HEK293 (cell line): ENCODE measurements around the gene INPP5F.

Experiments used
- HOXA7 ChIP-seq: sonication (generic); formaldehyde crosslinking; IDR thresholded peaks from 2 replicates; pipeline ENCODE4 v1.8.1; 2022; ENCODE audit warnings: missing genetic modification reagents, borderline replicate concordance
- HOXD13 ChIP-seq: sonication (generic); formaldehyde crosslinking; IDR thresholded peaks from 2 replicates; pipeline ENCODE4 v1.8.0; 2022; ENCODE audit warnings: missing genetic modification reagents, borderline replicate concordance
- KLF16 ChIP-seq: fragments of 450-650 bp; formaldehyde crosslinking; IDR thresholded peaks from 2 replicates; pipeline ENCODE4 v1.5.1; 2017; ENCODE audit warnings: missing biosample characterization, missing genetic modification characterization
- PRDM1 ChIP-seq: fragments of 450-650 bp; formaldehyde crosslinking; IDR thresholded peaks from 2 replicates; pipeline ENCODE4; 2016; ENCODE audit warnings: missing biosample characterization, missing genetic modification characterization
- REPIN1 ChIP-seq: fragments of 450-650 bp; formaldehyde crosslinking; IDR thresholded peaks from 2 replicates; pipeline ENCODE4 v1.5.1; 2017; ENCODE audit warnings: missing biosample characterization, missing genetic modification characterization, low read depth
- SP3 ChIP-seq: fragments of 450-650 bp; formaldehyde crosslinking; IDR thresholded peaks from 2 replicates; pipeline ENCODE4 v1.5.1; 2016; ENCODE audit warnings: missing biosample characterization, missing genetic modification characterization
- YY1 ChIP-seq: fragments of 450-650 bp; formaldehyde crosslinking; IDR thresholded peaks from 2 replicates; pipeline ENCODE4 v1.5.1; 2018; ENCODE audit warnings: missing biosample characterization, missing genetic modification characterization
- ZBTB20 ChIP-seq: fragments of 450-650 bp; formaldehyde crosslinking; IDR thresholded peaks from 2 replicates; pipeline ENCODE4 v1.5.1; 2016; ENCODE audit warnings: missing biosample characterization, missing genetic modification characterization
- ZBTB7A ChIP-seq: fragments of 450-650 bp; formaldehyde crosslinking; IDR thresholded peaks from 2 replicates; pipeline ENCODE4 v1.5.1; 2016; ENCODE audit warnings: low read depth, missing biosample characterization, missing genetic modification characterization
- ZNF112 ChIP-seq: fragments of 450-650 bp; formaldehyde crosslinking; IDR thresholded peaks from 2 replicates; pipeline ENCODE4 v1.5.0; 2017; ENCODE audit warnings: missing biosample characterization, missing genetic modification characterization
- ZNF121 ChIP-seq: fragments of 450-650 bp; formaldehyde crosslinking; IDR thresholded peaks from 2 replicates; pipeline ENCODE4 v1.5.1; 2016; ENCODE audit warnings: missing biosample characterization, missing genetic modification characterization
- ZNF221 ChIP-seq: fragments of 450-650 bp; formaldehyde crosslinking; IDR thresholded peaks from 2 replicates; pipeline ENCODE4 v1.5.1; 2017; ENCODE audit warnings: missing biosample characterization, missing genetic modification characterization, borderline replicate concordance
- ZNF248 ChIP-seq: fragments of 450-650 bp; formaldehyde crosslinking; IDR thresholded peaks from 2 replicates; pipeline ENCODE4 v1.5.1; 2017; ENCODE audit warnings: missing biosample characterization, missing genetic modification characterization
- ZNF311 ChIP-seq: fragments of 450-650 bp; formaldehyde crosslinking; IDR thresholded peaks from 2 replicates; pipeline ENCODE4 v1.5.1; 2017; ENCODE audit warnings: missing biosample characterization, missing genetic modification characterization, borderline replicate concordance
- ZNF324 ChIP-seq: fragments of 450-650 bp; formaldehyde crosslinking; IDR thresholded peaks from 2 replicates; pipeline ENCODE4 v1.5.1; 2016; ENCODE audit warnings: missing biosample characterization, missing genetic modification characterization
- ZNF350 ChIP-seq: fragments of 450-650 bp; formaldehyde crosslinking; IDR thresholded peaks from 2 replicates; pipeline ENCODE4 v1.5.0; 2017; ENCODE audit warnings: missing biosample characterization, mild to moderate bottlenecking, missing genetic modification characterization
- ZNF423 ChIP-seq: fragments of 450-650 bp; formaldehyde crosslinking; IDR thresholded peaks from 2 replicates; pipeline ENCODE4 v1.5.1; 2016; ENCODE audit warnings: missing biosample characterization, missing genetic modification characterization
- ZNF510 ChIP-seq: fragments of 450-650 bp; formaldehyde crosslinking; IDR thresholded peaks from 2 replicates; pipeline ENCODE4 v1.5.1; 2018; ENCODE audit warnings: mild to moderate bottlenecking, missing genetic modification characterization, missing biosample characterization; ENCODE audit not compliant: insufficient replicate concordance
- ZNF514 ChIP-seq: fragments of 450-650 bp; formaldehyde crosslinking; IDR thresholded peaks from 2 replicates; pipeline ENCODE4 v1.5.1; 2016; ENCODE audit warnings: missing biosample characterization, missing genetic modification characterization
- ZNF660 ChIP-seq: fragments of 450-650 bp; IDR thresholded peaks from 2 replicates; pipeline ENCODE4 v1.5.1; 2018; ENCODE audit warnings: missing biosample characterization, mild to moderate bottlenecking, missing genetic modification characterization
- ZNF776 ChIP-seq: fragments of 450-650 bp; formaldehyde crosslinking; IDR thresholded peaks from 2 replicates; pipeline ENCODE4 v1.5.0; 2017; ENCODE audit warnings: missing biosample characterization, missing genetic modification characterization, borderline replicate concordance
- ZNF777 ChIP-seq: fragments of 450-650 bp; formaldehyde crosslinking; IDR thresholded peaks from 2 replicates; pipeline ENCODE4 v1.5.1; 2017; ENCODE audit warnings: missing biosample characterization, missing genetic modification characterization, borderline replicate concordance
- ZNF791 ChIP-seq: fragments of 450-650 bp; formaldehyde crosslinking; IDR thresholded peaks from 2 replicates; pipeline ENCODE4 v1.5.1; 2016; ENCODE audit warnings: missing biosample characterization, missing genetic modification characterization
- ZNF843 ChIP-seq: fragments of 450-650 bp; formaldehyde crosslinking; IDR thresholded peaks from 2 replicates; pipeline ENCODE4 v1.5.1; 2016; ENCODE audit warnings: missing biosample characterization, missing genetic modification characterization
- ZSCAN23 ChIP-seq: fragments of 450-650 bp; formaldehyde crosslinking; IDR thresholded peaks from 2 replicates; pipeline ENCODE4 v1.5.1; 2016; ENCODE audit warnings: missing biosample characterization, missing genetic modification characterization
- TF ChIP-seq, protein P1 (sequence below): fragments of 450-650 bp; formaldehyde crosslinking; IDR thresholded peaks from 2 replicates; pipeline ENCODE4 v1.5.1; 2016; ENCODE audit warnings: missing biosample characterization, missing genetic modification characterization
- TF ChIP-seq, protein P2 (sequence below): fragments of 450-650 bp; formaldehyde crosslinking; optimal IDR thresholded peaks from 2 replicates; pipeline ENCODE3; 2016; ENCODE audit warnings: missing biosample characterization, mild to moderate bottlenecking, missing genetic modification characterization
- TF ChIP-seq, protein P3 (sequence below): fragments of 450-650 bp; formaldehyde crosslinking; IDR thresholded peaks from 2 replicates; pipeline ENCODE4 v1.5.1; 2016; ENCODE audit warnings: missing biosample characterization, missing genetic modification characterization
- TF ChIP-seq, protein P4 (sequence below): fragments of 450-650 bp; formaldehyde crosslinking; IDR thresholded peaks from 2 replicates; pipeline ENCODE4 v1.5.0; 2017; ENCODE audit warnings: missing biosample characterization, missing genetic modification characterization, borderline replicate concordance
- TF ChIP-seq, protein P5 (sequence below): IDR thresholded peaks from 2 replicates; pipeline ENCODE4 v1.6.1; 2011; ENCODE audit warnings: mild to moderate bottlenecking, low read depth, low read length, borderline replicate concordance

Gene INPP5F

DNA sequence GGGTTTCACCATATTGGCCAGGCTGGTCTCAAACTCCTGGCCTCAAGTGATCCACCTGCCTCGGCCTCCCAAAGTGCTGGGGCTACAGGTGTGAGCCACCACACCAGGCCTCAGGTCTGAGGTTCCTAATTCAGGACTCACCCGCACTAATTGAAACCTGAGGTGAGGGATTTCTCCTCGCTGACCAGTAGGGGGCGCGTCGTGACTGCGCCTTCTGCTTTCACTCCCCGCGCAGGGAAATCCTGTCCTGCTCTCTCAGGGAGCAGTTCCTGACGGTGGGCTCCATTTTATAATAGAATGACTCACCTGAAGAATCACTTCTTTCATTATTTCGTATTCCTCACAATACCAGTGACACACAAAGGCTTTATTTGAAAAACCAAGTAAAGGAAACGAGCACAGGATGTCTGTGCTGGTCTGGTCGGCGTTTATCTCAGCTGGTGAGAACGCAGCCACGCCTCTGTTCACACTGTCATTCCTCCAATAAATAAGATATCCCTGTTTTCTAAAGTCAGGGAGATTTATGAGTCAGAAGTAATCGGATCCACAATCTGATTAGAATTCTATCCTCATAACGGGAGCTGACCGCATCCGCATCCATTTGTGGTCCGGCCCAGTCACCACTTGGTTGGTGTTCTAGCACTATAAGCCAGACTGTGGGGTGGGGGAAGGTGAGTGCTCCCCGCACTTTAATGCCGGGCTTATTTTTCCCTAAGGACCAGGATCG is 39.2 kb upstream of the INPP5F start (continued):
- TF ChIP-seq, protein P1, sequence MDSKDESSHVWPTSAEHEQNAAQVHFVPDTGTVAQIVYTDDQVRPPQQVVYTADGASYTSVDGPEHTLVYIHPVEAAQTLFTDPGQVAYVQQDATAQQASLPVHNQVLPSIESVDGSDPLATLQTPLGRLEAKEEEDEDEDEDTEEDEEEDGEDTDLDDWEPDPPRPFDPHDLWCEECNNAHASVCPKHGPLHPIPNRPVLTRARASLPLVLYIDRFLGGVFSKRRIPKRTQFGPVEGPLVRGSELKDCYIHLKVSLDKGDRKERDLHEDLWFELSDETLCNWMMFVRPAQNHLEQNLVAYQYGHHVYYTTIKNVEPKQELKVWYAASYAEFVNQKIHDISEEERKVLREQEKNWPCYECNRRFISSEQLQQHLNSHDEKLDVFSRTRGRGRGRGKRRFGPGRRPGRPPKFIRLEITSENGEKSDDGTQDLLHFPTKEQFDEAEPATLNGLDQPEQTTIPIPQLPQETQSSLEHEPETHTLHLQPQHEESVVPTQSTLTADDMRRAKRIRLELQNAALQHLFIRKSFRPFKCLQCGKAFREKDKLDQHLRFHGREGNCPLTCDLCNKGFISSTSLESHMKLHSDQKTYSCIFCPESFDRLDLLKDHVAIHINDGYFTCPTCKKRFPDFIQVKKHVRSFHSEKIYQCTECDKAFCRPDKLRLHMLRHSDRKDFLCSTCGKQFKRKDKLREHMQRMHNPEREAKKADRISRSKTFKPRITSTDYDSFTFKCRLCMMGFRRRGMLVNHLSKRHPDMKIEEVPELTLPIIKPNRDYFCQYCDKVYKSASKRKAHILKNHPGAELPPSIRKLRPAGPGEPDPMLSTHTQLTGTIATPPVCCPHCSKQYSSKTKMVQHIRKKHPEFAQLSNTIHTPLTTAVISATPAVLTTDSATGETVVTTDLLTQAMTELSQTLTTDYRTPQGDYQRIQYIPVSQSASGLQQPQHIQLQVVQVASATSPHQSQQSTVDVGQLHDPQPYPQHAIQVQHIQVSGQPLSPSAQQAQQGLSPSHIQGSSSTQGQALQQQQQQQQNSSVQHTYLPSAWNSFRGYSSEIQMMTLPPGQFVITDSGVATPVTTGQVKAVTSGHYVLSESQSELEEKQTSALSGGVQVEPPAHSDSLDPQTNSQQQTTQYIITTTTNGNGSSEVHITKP (tag by site-specific recombination) = no peak
- TF ChIP-seq ZNF221 (tag by site-specific recombination) = no peak
- no peak for TF ChIP-seq REPIN1 (tag by site-specific recombination)
- TF ChIP-seq ZNF112 (tag by site-specific recombination) = no peak
- no peak for TF ChIP-seq ZBTB7A (tag by site-specific recombination)
- TF ChIP-seq ZNF843 = peak; percentile 50; the same call in 1 of the 2 replicates
- TF ChIP-seq HOXA7 (CRISPR knock-in tag) = no peak
- TF ChIP-seq PRDM1 (tag by site-specific recombination) = peak; percentile 94
- TF ChIP-seq ZNF311 (tag by site-specific recombination) = no peak
- peak; percentile 40; the same call in 1 of the 2 replicates for TF ChIP-seq YY1 (tag by site-specific recombination)
- TF ChIP-seq, protein P2, sequence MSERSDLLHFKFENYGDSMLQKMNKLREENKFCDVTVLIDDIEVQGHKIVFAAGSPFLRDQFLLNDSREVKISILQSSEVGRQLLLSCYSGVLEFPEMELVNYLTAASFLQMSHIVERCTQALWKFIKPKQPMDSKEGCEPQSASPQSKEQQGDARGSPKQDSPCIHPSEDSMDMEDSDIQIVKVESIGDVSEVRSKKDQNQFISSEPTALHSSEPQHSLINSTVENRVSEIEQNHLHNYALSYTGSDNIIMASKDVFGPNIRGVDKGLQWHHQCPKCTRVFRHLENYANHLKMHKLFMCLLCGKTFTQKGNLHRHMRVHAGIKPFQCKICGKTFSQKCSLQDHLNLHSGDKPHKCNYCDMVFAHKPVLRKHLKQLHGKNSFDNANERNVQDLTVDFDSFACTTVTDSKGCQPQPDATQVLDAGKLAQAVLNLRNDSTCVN (tag by site-specific recombination) = peak; percentile 39
- TF ChIP-seq ZSCAN23 (tag by site-specific recombination) = no peak
- TF ChIP-seq ZBTB20 (tag by site-specific recombination) = no peak
- no peak for TF ChIP-seq ZNF777 (tag by site-specific recombination)
- no peak for TF ChIP-seq ZNF423
- TF ChIP-seq, protein P3, sequence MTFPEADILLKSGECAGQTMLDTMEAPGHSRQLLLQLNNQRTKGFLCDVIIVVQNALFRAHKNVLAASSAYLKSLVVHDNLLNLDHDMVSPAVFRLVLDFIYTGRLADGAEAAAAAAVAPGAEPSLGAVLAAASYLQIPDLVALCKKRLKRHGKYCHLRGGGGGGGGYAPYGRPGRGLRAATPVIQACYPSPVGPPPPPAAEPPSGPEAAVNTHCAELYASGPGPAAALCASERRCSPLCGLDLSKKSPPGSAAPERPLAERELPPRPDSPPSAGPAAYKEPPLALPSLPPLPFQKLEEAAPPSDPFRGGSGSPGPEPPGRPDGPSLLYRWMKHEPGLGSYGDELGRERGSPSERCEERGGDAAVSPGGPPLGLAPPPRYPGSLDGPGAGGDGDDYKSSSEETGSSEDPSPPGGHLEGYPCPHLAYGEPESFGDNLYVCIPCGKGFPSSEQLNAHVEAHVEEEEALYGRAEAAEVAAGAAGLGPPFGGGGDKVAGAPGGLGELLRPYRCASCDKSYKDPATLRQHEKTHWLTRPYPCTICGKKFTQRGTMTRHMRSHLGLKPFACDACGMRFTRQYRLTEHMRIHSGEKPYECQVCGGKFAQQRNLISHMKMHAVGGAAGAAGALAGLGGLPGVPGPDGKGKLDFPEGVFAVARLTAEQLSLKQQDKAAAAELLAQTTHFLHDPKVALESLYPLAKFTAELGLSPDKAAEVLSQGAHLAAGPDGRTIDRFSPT = peak; percentile 75
- TF ChIP-seq ZNF324 (tag by site-specific recombination) = 0 out of 2 replicates have a peak, but pooled peaks have one; percentile 49
- TF ChIP-seq, protein P4, sequence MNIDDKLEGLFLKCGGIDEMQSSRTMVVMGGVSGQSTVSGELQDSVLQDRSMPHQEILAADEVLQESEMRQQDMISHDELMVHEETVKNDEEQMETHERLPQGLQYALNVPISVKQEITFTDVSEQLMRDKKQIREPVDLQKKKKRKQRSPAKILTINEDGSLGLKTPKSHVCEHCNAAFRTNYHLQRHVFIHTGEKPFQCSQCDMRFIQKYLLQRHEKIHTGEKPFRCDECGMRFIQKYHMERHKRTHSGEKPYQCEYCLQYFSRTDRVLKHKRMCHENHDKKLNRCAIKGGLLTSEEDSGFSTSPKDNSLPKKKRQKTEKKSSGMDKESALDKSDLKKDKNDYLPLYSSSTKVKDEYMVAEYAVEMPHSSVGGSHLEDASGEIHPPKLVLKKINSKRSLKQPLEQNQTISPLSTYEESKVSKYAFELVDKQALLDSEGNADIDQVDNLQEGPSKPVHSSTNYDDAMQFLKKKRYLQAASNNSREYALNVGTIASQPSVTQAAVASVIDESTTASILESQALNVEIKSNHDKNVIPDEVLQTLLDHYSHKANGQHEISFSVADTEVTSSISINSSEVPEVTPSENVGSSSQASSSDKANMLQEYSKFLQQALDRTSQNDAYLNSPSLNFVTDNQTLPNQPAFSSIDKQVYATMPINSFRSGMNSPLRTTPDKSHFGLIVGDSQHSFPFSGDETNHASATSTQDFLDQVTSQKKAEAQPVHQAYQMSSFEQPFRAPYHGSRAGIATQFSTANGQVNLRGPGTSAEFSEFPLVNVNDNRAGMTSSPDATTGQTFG (tag by site-specific recombination) = no peak
- peak; percentile 89 for TF ChIP-seq ZNF660
- TF ChIP-seq ZNF514 (tag by site-specific recombination) = no peak
- TF ChIP-seq ZNF350 (tag by site-specific recombination) = no peak
- TF ChIP-seq, protein P5, sequence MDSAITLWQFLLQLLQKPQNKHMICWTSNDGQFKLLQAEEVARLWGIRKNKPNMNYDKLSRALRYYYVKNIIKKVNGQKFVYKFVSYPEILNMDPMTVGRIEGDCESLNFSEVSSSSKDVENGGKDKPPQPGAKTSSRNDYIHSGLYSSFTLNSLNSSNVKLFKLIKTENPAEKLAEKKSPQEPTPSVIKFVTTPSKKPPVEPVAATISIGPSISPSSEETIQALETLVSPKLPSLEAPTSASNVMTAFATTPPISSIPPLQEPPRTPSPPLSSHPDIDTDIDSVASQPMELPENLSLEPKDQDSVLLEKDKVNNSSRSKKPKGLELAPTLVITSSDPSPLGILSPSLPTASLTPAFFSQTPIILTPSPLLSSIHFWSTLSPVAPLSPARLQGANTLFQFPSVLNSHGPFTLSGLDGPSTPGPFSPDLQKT = no peak
- TF ChIP-seq KLF16 (tag by site-specific recombination) = no peak
- TF ChIP-seq ZNF248 (tag by site-specific recombination) = no peak
- peak; percentile 83 for TF ChIP-seq ZNF121
- peak; percentile 39 for TF ChIP-seq SP3 (tag by site-specific recombination)
- no peak for TF ChIP-seq HOXD13 (CRISPR knock-in tag)
- TF ChIP-seq ZNF776 = no peak
- TF ChIP-seq ZNF510 (tag by site-specific recombination) = peak; percentile 34
- TF ChIP-seq ZNF791 (tag by site-specific recombination) = no peak
